ENCODE results near the gene TXNRD2. TPM values are rescaled to one million over a fixed set of nuclear protein-coding genes. Genes with fewer than 3 reads are reported as not detected.
"Not testable (repeated sequence)": the region's sequence is repeated elsewhere in the genome, so short reads cannot be mapped to it uniquely, and the experiment has no call there.

The TXNRD2 gene
- total RNA-seq, 1 experiment from 2014 or later, result 25.8 TPM

GRCh38 chr22:19887256-19887985 is 54.2 kb downstream of the TXNRD2 start:
- DNase-seq (ENCODE audit: low read depth, low spot score), result no peak
- in situ Hi-C loops (cut with HindIII; ENCODE audit: low pct_unique_long_range_greater_than_20kb, low sequenced_read_pairs), result no loop called here

DNA sequence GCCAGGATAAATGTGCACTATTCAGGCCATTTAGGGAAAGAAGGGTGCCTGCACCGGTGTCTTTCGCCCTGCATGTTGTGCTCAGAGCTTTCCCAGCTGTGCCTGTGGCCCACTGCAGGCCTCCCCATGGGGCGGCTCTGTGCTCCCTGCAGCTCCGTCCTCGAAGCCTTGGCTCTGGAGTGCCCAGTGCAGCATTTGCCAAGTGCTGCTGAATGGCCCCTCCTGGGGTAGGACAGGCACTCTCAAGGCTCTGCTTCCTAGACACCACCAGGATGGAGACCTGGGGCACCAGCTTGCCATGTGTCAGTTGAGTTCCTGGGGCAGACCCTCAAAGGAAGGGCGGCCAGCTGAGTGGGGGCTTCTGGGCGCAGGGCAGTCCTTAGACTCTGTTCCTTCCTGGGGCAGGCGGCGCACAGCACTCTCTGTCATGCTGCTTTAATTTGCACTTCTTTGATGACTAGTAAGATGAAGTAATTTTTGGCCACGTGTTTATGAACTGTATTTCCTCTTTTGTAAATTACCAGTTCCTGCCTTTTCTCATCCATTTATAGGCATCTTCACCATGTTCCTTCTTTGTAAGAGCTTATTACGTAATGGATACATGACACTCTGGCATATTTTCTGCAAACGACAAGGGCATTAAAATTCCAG is 54.9 kb downstream of the TXNRD2 start:
- no peak for DNase-seq (ENCODE audit: low read depth, low spot score)
- in situ Hi-C loops (cut with HindIII; ENCODE audit: low pct_unique_long_range_greater_than_20kb, low sequenced_read_pairs), result no loop called here

DNA sequence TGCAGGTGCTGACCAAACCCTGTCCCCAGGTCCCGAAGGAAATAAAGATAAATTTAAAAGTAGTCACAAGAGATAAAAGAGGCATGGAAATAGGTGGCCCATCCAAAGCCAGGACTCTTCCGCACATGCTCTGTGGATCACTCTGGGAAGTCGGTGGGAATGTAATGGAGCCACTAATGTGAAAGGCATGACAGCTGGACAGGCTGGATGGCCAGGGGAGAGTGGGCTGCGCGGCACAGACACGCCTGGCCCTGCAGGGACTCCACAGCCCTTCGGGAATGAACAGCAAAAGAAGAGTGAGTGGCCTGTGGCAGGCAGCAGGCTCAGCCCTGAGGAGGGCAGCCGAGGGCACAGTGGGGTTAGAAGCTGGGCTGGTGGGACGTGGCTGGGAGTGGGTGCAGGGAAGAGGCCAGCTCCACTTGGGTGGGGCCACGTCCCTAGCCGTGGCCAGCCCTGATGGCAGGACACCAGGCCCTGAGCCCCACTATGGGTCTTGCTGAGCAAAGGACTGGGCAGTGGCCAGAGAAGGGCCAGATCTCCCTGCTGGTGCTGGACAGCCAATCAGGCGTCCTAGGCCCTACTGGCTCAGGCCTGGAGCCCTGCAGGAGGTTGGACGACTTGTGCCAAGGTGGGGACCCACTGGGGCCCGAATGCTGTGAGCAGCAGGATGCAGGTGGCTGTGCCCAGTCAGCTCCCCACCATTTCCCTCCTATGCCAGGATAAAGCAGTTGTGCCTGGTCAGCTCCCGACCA is 55.6 kb downstream of the TXNRD2 start:
- in situ Hi-C loops (cut with HindIII; ENCODE audit: low pct_unique_long_range_greater_than_20kb, low sequenced_read_pairs), result no loop called here
- no peak for DNase-seq (ENCODE audit: low read depth, low spot score)

GRCh38 chr22:19884954-19885751 is 56.5 kb downstream of the TXNRD2 start:
- in situ Hi-C loops (cut with HindIII; ENCODE audit: low pct_unique_long_range_greater_than_20kb, low sequenced_read_pairs), result no loop called here
- DNase-seq (ENCODE audit: low read depth, low spot score), result no peak

DNA sequence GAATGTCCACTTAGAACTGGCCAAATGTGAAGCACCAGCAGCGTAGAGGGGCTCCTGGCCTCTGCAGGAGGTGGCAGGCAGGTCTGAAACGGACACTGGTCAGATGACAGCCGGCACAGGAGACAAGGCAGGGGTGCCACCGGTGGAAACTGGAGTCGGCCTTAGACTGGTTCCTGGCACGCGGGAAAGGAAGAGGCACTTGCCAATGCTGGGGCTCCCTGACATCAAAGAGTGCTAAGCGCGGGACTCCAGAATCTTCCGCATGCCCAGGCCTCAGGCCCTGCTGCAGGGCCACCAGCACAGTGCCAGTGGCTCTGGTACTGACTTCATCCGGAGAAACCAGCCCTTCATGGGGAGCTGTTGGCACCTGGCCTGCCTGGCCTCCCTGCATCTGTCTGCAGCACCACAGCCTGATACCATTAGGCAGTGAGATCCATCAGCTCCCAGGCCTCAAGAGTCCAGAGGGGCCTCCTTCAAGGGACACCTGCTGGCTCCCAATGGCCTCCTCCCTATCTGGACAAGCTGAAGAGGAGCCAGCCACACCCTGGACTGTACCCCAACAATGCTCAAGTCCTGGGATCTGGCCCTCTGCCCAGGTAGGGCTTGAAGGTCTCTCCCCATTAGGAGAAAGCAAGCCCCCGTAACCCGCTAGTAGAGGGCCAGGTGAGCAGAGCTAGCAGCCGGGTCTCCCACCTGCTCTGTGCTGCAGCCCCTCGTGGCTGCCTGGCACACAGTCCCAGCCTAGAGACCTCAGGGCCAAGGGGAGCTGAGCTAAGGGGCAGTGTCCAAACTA is 57.3 kb downstream of the TXNRD2 start:
- no peak for DNase-seq (ENCODE audit: low read depth, low spot score)
- in situ Hi-C loops (cut with HindIII; ENCODE audit: low pct_unique_long_range_greater_than_20kb, low sequenced_read_pairs), result no loop called here

- in situ Hi-C loops (cut with HindIII; ENCODE audit: low pct_unique_long_range_greater_than_20kb, low sequenced_read_pairs); DNase-seq (ENCODE audit: low read depth, low spot score): not testable (repeated sequence)
These were observed 58.2 kb downstream of the TXNRD2 start for GRCh38 chr22:19883446-19883845.

DNA sequence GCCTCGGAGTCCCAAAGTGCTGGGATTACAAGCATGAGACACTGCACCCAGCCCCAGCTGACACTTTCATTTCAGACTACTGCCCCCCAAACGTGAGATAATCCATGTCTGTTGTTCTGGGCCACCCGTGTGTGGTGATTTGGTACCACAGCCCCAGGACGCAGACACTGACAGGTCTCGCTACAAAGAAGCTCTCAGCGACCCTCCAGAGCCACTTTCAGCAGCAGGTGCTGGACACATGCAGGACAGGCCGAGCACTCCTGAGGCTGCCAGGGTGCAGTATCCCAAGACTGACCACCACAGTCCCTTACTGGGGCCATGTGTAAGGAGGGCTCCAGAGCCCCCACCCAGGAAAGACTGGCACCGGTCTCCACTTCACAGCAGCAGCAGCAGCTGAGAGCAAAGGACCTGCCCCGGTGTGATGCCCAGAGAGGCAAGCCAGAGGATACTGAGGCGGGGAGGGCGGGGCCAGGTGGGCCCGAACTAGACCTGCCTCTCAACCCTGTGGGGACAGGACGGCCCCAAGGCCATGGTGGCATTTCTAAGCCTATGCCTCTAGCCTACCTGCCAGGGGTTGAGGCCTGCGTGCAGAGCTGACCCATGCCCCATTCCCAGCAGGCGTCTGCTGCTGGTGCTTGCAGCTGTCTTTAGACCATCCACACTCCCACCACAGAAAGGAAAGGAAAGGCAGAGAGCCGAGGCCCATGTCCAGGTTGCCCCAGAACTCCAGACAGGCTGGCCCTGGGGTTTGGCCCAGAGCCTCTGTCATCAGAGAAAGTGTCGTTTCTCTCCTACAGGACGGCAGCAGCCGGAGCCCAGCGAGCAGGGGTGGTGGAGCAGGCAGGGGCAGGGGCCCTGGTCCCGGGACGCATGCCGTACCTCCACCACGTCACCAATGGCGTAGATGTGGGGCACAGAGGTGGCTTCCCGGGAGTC is 58.9 kb downstream of the TXNRD2 start:
- in situ Hi-C loops (cut with HindIII; ENCODE audit: low pct_unique_long_range_greater_than_20kb, low sequenced_read_pairs), result no loop called here
- no peak for DNase-seq (ENCODE audit: low read depth, low spot score)

DNA sequence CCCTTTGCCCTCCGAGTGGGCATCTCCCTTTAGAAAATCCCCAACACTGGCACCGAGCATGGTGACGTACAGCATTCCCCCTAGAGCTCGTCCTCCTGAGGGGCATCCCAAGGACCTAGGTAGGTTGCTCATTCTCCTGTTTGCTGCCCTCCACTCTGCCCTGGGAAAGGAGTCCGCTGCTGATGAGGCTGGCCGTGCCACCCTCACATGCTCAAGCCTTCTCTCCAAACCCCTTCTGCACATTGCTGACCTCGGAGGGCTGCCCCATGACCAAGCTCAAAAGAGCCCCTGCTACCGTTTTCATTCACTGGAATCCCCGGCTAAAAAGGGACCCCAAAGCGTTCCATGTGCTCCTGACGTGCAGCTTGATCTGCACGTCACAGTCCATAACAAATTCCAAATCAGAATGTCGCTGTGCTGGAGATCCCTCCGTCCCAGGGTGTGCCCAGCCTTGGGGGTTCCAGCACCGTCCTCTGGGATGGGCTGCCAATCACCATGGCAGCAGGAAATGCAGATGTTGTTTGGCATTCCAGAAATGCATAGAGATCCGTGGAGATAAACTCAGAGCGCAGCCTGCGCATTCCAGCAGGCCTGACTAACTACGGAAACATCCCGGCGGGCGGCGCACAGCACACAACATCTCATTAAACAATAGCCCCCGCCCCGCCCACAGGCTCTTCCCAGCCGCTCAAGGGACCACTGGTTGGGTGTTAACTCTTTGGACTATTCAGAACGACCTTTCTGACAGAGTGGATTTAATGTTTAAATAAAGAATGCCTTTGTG is 60.6 kb downstream of the TXNRD2 start:
- in situ Hi-C loops (cut with HindIII; ENCODE audit: low pct_unique_long_range_greater_than_20kb, low sequenced_read_pairs), result no loop called here
- peak; percentile 84 for DNase-seq (ENCODE audit: low read depth, low spot score)

DNA sequence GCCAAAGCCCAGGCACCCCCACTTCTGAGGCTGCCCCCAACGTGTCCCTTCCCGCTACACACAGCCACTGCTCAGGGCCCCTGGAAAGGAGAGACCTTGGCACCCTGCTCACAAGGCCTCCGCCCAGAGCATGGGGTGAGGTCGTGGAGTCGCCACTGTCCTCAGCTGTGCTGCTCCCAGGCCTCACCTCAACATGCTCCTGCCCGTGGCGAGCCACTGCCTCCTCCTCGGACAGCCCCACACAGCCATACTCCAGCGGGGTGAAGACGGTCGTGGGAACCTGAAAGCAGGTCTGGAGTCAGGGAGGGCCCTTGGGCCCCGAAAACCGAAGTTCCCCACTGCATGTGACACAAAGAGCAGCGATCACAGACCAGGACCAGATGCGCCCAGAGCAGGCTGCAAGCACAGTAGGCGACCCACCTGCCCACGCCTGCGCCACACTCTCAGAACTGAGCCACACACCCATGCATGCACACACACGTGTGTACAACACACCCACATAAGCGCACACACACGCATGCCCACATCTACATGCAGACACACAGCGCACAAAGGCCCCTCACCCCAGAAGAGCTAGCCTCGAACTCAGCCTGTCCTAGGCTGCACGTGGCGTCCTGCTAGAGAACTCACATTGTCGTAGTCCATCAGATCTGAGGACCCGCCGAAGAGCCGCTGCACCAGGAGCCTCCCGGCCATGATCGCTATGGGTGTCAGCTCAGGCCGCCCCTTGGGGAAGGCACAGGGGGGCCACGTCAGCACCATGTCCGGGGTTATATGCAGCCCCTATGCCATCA is 61.4 kb downstream of the TXNRD2 start:
- no peak for DNase-seq (ENCODE audit: low read depth, low spot score)
- in situ Hi-C loops (cut with HindIII; ENCODE audit: low pct_unique_long_range_greater_than_20kb, low sequenced_read_pairs), result no loop called here

- DNase-seq (ENCODE audit: low read depth, low spot score), result no peak
- in situ Hi-C loops (cut with HindIII; ENCODE audit: low pct_unique_long_range_greater_than_20kb, low sequenced_read_pairs), result no loop called here
These were observed 62.0 kb downstream of the TXNRD2 start for GRCh38 chr22:19879643-19879991.

GRCh38 chr22:19879246-19879570 is 62.4 kb downstream of the TXNRD2 start:
- no peak for DNase-seq (ENCODE audit: low read depth, low spot score)
- in situ Hi-C loops (cut with HindIII; ENCODE audit: low pct_unique_long_range_greater_than_20kb, low sequenced_read_pairs), result no loop called here

GRCh38 chr22:19878461-19879245 is 63.0 kb downstream of the TXNRD2 start:
- DNase-seq (ENCODE audit: low read depth, low spot score), result no peak
- in situ Hi-C loops (cut with HindIII; ENCODE audit: low pct_unique_long_range_greater_than_20kb, low sequenced_read_pairs), result no loop called here

- no peak for DNase-seq (ENCODE audit: low read depth, low spot score)
- in situ Hi-C loops (cut with HindIII; ENCODE audit: low pct_unique_long_range_greater_than_20kb, low sequenced_read_pairs), result no loop called here
These were observed 63.8 kb downstream of the TXNRD2 start for GRCh38 chr22:19877626-19878339.

Measured in SK-MEL-5 (cell line).